ENCODE measurements around the gene PCOLCE2. TPM values are rescaled to one million over a fixed set of nuclear protein-coding genes. Genes with fewer than 3 reads are reported as not detected.

PCOLCE2 gene
- total RNA-seq, 8 experiments from 2014 or later: 1.0 to 120 (median 9.6) TPM

DNA sequence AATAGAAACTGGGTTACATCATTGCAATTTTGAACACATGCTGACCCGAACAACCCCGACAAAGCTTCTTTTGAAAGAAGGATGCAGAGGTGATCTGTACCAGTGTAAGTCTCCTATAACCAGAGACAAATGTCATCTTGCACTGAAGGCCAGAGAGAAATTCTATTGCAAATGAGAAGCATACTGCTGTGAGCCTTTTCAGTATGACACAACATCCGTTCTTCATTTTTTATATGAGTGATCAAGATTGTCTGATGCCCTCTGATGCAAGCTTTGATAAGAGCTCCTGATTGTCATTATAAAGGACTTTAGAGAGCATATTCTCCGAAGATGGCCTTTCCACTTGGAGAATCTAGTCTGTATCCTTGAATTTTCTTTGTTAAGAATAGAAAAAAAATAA, 36.9 kb downstream of the PCOLCE2 start:
- in situ Hi-C loops (cut with MboI; ENCODE audit: low pct_unique_long_range_greater_than_20kb in 2 of 9, low sequenced_read_pairs in 9 of 9, unreplicated experiment in 9 of 9): no loop called here
- no peak overlapping the region for H3K4me3 ChIP-seq
- H3K4me1 ChIP-seq (replicated peaks in 1 of 2): no peaks in the 10 kb centered on the region
- H3K27ac ChIP-seq: no peak overlapping the region
- ATAC-seq (replicated peaks in 6 of 8): no peak
- 22 to 100% (median 76%) methylated on average over 2 to 4 of the region's 4 CpGs for WGBS, 10 experiments

- peak in 6 of 8 experiments; percentile 31 to 83 (median 61) for ATAC-seq (replicated peaks in 6 of 8)
- in situ Hi-C loops (cut with MboI; ENCODE audit: low pct_unique_long_range_greater_than_20kb in 2 of 9, low sequenced_read_pairs in 9 of 9, unreplicated experiment in 9 of 9): no loop called here
- H3K27ac ChIP-seq: no peak overlapping the region
- H3K4me3 ChIP-seq: no peak overlapping the region
- no peaks in the 10 kb centered on the region for H3K4me1 ChIP-seq (replicated peaks in 1 of 2)
- WGBS, 10 experiments: 0 to 52% (median 35%) methylated on average over 2 of the region's 2 CpGs; no CpG with 5 or more reads in 3 of the 10 experiments
Measured at GRCh38 chr3:142850395-142851023, 38.4 kb downstream of the PCOLCE2 start.

DNA sequence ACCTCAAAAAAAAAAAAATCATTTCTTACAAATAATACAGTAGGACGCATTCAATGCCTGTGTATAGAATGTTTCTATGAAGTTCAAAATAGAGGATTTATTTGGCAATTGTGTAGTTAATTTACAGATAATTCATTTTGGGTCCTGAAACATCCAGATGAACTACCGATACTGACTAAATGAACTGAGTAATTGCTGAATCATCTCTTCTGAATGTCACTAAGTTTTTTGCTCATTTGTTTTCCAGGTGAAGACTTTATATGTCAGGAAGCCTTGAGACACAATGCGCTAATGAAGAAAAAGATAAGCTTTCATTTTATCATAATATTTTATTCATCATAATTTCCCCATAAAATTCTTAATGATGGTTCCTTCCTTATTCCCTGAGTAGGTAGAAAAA, 39.7 kb downstream of the PCOLCE2 start:
- 80 to 100% (median 97%) methylated on average over 1 to 3 of the region's 3 CpGs; no CpG with 5 or more reads in 1 of the 10 experiments for WGBS, 10 experiments
- Histone ChIP-seq H3K27ac (no peak overlapping the region), H3K4me3 (no peak overlapping the region), H3K4me1 (replicated peaks in 1 of 2) (no peaks in the 10 kb centered on the region)
- in situ Hi-C loops (cut with MboI; ENCODE audit: low pct_unique_long_range_greater_than_20kb in 2 of 9, low sequenced_read_pairs in 9 of 9, unreplicated experiment in 9 of 9): loop anchor here in 2 of 9 experiments (25.0 kb wide), 1 partner anchor 138 kb away; no protein-coding TSS in a partner anchor
- no peak for ATAC-seq (replicated peaks in 6 of 8)

DNA sequence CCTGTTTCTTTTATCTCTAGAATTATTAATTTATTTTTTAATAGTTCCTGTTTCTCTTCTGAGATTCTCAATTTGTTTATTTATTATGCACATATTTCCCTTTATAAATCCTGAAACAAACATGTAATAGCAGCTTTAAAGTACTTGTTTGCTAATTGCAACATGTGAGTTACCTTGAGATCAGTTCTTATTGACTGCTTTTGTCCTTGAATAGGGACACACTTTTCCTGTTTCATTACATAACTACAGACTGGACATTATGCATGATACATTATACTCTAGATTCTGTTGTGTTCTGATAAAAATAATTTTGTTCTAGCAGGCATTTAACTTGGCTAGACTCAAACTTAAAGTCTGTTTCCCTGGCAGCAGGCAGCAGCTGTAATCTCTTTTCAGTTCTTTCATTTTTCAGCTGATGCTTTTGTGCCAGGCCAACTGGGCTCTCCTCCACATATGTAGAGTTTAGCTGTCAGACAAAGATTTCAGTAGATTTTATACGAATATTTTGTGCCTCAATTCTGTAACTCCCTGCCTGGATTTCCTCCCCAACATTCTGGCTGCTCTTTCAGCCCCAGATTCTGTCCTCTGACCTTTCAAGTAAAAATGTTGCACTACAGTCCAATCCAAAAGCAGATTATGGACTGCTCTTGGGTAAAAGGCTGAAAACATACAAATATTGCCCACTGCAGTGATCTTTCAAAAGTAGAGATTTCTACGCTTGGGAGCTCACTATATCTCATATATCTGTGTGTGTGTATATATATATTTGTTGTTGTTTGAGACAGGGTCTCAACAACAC, 41.9 kb downstream of the PCOLCE2 start:
- Histone ChIP-seq H3K27ac (no peak overlapping the region), H3K4me1 (replicated peaks in 1 of 2) (no peaks in the 10 kb centered on the region), H3K4me3 (no peak overlapping the region)
- 0 to 79% (median 45%) methylated on average over 1 to 2 of the region's 2 CpGs; no CpG with 5 or more reads in 3 of the 10 experiments for WGBS, 10 experiments
- ATAC-seq (replicated peaks in 6 of 8): no peak
- in situ Hi-C loops (cut with MboI; ENCODE audit: low pct_unique_long_range_greater_than_20kb in 2 of 9, low sequenced_read_pairs in 9 of 9, unreplicated experiment in 9 of 9): loop anchor here in 2 of 9 experiments (25.0 kb wide), 1 partner anchor 140 kb away; no protein-coding TSS in a partner anchor

- in situ Hi-C loops (cut with MboI; ENCODE audit: low pct_unique_long_range_greater_than_20kb in 2 of 9, low sequenced_read_pairs in 9 of 9, unreplicated experiment in 9 of 9): loop anchor here in 2 of 9 experiments (25.0 kb wide), 1 partner anchor 143 kb away; no protein-coding TSS in a partner anchor
- no peaks in the 10 kb centered on the region for H3K4me1 ChIP-seq (replicated peaks in 1 of 2)
- WGBS, 10 experiments: 3 to 100% (median 63%) methylated on average over 1 to 4 of the region's 4 CpGs
- peak in 3 of 8 experiments; percentile 63 to 92 (median 82) for ATAC-seq (replicated peaks in 6 of 8)
- H3K27ac ChIP-seq: no peak overlapping the region
- H3K4me3 ChIP-seq: no peak overlapping the region
Measured at GRCh38 chr3:142844339-142844977, 44.4 kb downstream of the PCOLCE2 start.

DNA sequence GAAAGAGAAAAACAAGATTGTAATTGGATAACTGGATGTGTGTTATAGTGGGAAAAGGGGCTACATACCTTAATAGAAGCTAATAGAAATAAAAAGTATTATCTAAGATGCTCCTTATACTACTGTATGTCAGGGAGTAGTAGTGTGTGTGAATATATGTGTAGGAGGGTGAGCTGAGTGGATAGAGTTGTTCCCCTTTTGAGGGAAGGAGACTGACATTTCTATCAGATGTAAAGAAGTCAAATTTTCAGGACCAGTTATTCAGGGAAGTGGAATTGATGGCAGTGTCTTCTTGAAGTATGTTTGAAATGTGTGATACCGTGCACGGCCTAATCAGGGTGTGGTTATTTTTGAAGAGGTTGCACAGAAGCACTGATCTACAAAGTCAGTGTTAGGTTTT, 49.1 kb downstream of the PCOLCE2 start:
- Histone ChIP-seq H3K27ac (no peak overlapping the region), H3K4me1 (replicated peaks in 1 of 2) (no peaks in the 10 kb centered on the region), H3K4me3 (no peak overlapping the region)
- no peak for ATAC-seq (replicated peaks in 6 of 8)
- in situ Hi-C loops (cut with MboI; ENCODE audit: low pct_unique_long_range_greater_than_20kb in 2 of 9, low sequenced_read_pairs in 9 of 9, unreplicated experiment in 9 of 9): loop anchor here in 3 of 9 experiments (10.0 to 25.0 kb wide), 2 partner anchors 147 to 155 kb away; no protein-coding TSS in a partner anchor
- WGBS, 10 experiments: 60 to 100% (median 93%) methylated on average over 1 to 2 of the region's 2 CpGs; no CpG with 5 or more reads in 3 of the 10 experiments

DNA sequence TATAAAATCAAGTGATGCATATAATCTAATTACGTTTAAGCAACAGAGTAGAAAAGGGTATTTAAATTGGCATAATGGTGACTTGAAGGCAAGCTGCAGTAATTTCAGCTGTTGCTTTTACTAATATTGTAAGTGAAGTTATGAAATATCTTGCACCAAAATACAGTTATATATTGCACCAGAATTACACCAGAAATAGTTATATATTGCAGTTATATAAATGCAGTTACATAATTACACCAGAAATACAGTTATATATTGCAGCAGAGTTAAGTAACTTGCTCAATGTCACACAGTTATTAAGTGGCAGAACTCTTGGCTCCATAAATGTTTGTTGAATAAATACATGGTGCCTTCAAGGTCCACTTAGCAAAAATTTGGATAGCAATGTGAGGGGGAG, 51.4 kb downstream of the PCOLCE2 start:
- in situ Hi-C loops (cut with MboI; ENCODE audit: low pct_unique_long_range_greater_than_20kb in 2 of 9, low sequenced_read_pairs in 9 of 9, unreplicated experiment in 9 of 9): loop anchor here in 3 of 9 experiments (10.0 to 25.0 kb wide), 2 partner anchors 150 to 157 kb away; no protein-coding TSS in a partner anchor
- WGBS, 10 experiments: 67 to 100% (median 83%) methylated on average over 1 of the region's 1 CpG; no CpG with 5 or more reads in 2 of the 10 experiments
- no peaks in the 10 kb centered on the region for H3K4me1 ChIP-seq (replicated peaks in 1 of 2)
- H3K27ac ChIP-seq: no peak overlapping the region
- ATAC-seq (replicated peaks in 6 of 8): no peak
- H3K4me3 ChIP-seq: no peak overlapping the region

DNA sequence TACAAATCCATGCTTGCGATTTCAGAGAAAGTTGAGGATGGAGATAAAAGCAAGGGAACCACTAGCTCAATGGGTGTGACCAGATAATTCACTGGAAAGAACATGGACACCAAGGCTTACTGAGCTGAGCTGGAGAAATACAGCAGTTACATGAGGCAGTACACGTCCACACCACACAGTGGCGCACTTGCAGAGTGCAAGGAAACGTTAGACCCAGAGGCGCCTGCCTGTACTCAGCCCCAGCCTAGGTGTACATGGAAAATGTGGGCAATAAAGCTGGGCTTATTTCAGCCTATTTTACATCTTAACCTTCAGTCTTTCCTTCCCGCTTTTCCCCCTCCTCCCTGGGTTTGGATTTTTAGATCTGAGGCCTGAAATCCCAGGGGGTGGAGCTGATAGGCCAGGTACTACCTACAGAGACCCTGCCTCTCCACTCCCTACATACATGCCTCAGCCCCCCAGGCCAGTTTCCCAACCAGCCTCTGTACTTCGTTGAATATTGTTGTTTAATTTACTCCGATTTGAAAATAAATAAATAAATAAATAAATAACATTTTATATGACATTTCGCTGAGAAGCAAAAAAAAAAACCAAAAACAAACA, 60.1 kb downstream of the PCOLCE2 start:
- Histone ChIP-seq H3K4me3 (no peak overlapping the region), H3K27ac (no peak overlapping the region), H3K4me1 (replicated peaks in 1 of 2) (no peaks in the 10 kb centered on the region)
- peak; percentile 95 to 100 (median 100) for ATAC-seq (replicated peaks in 6 of 8)
- in situ Hi-C loops (cut with MboI; ENCODE audit: low pct_unique_long_range_greater_than_20kb in 2 of 9, low sequenced_read_pairs in 9 of 9, unreplicated experiment in 9 of 9): loop anchor here in 5 of 9 experiments (5.0 to 25.0 kb wide), 4 partner anchors 156 to 166 kb away; no protein-coding TSS in a partner anchor
- 13 to 43% (median 25%) methylated on average over 3 to 9 of the region's 9 CpGs for WGBS, 10 experiments

DNA sequence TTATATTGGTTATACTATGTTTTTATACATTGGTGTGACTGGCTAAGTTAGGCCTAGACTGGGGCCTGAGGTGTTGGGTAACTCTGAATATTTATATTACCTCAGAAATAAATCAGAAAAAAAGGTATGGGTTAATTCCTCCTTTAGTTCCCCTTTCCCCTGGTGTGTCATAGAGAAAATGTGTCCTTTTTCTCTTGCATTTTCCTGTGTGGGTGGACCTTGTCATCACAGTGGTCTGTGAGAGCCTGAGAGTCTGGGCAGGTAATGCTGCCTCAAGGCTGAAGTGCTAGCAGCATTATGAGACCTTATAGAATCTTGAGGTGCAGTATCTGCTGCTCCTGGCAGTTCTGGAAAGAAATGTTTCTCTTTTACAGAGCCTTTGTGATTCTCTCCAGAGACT, 69.7 kb downstream of the PCOLCE2 start:
- no peak for ATAC-seq (replicated peaks in 6 of 8)
- H3K27ac ChIP-seq: no peak overlapping the region
- in situ Hi-C loops (cut with MboI; ENCODE audit: low pct_unique_long_range_greater_than_20kb in 2 of 9, low sequenced_read_pairs in 9 of 9, unreplicated experiment in 9 of 9): loop anchor here in 2 of 9 experiments (25.0 kb wide), 1 partner anchor 232 kb away; the partner anchor contains the start of genes ATR (in 2 of the 2) and PLS1 (in 2 of the 2)

DNA sequence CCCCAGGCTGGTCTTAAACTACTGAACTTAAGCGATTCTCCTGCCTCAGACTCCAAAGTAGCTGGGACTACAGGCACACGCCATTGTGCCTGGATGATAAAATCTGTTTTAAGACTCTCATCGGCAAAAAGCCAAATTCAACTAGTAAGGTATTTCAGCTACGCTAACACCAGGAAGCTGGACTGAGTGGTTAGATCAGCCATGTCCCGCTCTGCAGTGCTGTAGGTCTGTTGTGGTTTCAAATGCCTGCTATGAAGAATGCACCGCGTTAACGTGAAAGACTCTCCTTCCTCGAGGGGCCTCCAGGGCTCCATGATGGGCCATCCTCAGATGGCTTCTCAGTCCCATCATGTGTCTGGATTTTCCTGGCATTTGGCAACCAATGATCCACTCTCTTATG, 70.2 kb downstream of the PCOLCE2 start:
- no peaks in the 10 kb centered on the region for H3K4me1 ChIP-seq (replicated peaks in 1 of 2)
- 80 to 100% (median 99%) methylated on average over 1 to 7 of the region's 9 CpGs; no CpG with 5 or more reads in 2 of the 10 experiments for WGBS, 10 experiments
- no peak overlapping the region for H3K27ac ChIP-seq
- in situ Hi-C loops (cut with MboI; ENCODE audit: low pct_unique_long_range_greater_than_20kb in 2 of 9, low sequenced_read_pairs in 9 of 9, unreplicated experiment in 9 of 9): loop anchor here in 2 of 9 experiments (25.0 kb wide), 1 partner anchor 231 kb away; the partner anchor contains the start of genes ATR (in 2 of the 2) and PLS1 (in 2 of the 2)
- ATAC-seq (replicated peaks in 6 of 8): no peak
- H3K4me3 ChIP-seq: no peak overlapping the region

More for the DNA sequence above, 69.7 kb downstream of the PCOLCE2 start:
- no peaks in the 10 kb centered on the region for H3K4me1 ChIP-seq (replicated peaks in 1 of 2)
- no peak overlapping the region for H3K4me3 ChIP-seq

GRCh38 chr3:142817897-142818296, 71.0 kb downstream of the PCOLCE2 start:
- Histone ChIP-seq H3K27ac (no peak overlapping the region), H3K4me3 (no peak overlapping the region), H3K4me1 (replicated peaks in 1 of 2) (no peaks in the 10 kb centered on the region)
- in situ Hi-C loops (cut with MboI; ENCODE audit: low pct_unique_long_range_greater_than_20kb in 2 of 9, low sequenced_read_pairs in 9 of 9, unreplicated experiment in 9 of 9): loop anchor here in 2 of 9 experiments (25.0 kb wide), 1 partner anchor 231 kb away; the partner anchor contains the start of genes ATR (in 2 of the 2) and PLS1 (in 2 of the 2)
- 80 to 100% (median 92%) methylated on average over 1 to 7 of the region's 7 CpGs; no CpG with 5 or more reads in 1 of the 10 experiments for WGBS, 10 experiments
- no peak for ATAC-seq (replicated peaks in 6 of 8)

DNA sequence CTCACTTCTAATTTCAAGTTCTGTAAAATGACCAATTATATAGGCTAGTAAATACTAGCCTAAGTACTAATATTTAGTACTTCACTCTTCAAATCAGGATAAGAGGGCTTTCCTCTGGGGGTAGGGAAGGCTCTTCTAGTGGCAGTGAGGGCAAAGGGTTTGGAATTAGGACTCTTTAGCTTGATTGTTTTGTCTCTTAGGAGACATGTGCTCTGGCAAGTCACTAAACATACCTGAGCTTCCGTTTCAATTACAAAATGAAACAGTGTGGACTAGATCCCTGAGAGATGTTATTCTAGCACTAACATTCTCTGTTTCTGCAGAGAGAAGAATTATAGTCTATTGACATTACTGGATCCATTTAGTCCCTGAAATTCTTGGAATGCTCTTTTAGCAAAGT, 71.5 kb downstream of the PCOLCE2 start:
- in situ Hi-C loops (cut with MboI; ENCODE audit: low pct_unique_long_range_greater_than_20kb in 2 of 9, low sequenced_read_pairs in 9 of 9, unreplicated experiment in 9 of 9): loop anchor here in 2 of 9 experiments (25.0 kb wide), 1 partner anchor 230 kb away; the partner anchor contains the start of genes ATR (in 2 of the 2) and PLS1 (in 2 of the 2)
- Histone ChIP-seq H3K4me1 (replicated peaks in 1 of 2) (no peaks in the 10 kb centered on the region), H3K27ac (no peak overlapping the region), H3K4me3 (no peak overlapping the region)
- no peak for ATAC-seq (replicated peaks in 6 of 8)
- 71 to 100% (median 92%) methylated on average over 1 of the region's 1 CpG; no CpG with 5 or more reads in 4 of the 10 experiments for WGBS, 10 experiments
